K562 (cell line): ENCODE results near the gene IRF6. TPM values are rescaled to one million over a fixed set of nuclear protein-coding genes. Genes with fewer than 3 reads are reported as not detected.
A peak's percentile ranks its signal among the peaks of the same experiment; 100 is the strongest.

Source experiments
- ATAC-seq: fragments of 200-7000 bp; cut with Tn5 transposase; 3 replicates; pipeline ENCODE4 v1.9.1; 2020; ENCODE audit warnings: moderate library complexity
- BruUV-seq: library from RNA; stranded (reverse); fragments of 400-500 nt; replicated peaks from 2 replicates; lab custom pipeline; 2021; lab: Mats Ljungman, UMichigan
- CTCF ChIA-PET: fragments of 300-600 bp; formaldehyde crosslinking; extraction: SDS; loops from one replicate; lab custom pipeline; 2021; ENCODE audit warnings: low intra/inter-chr PET ratio; lab: Yijun Ruan, JAX
- POLR2A ChIA-PET: fragments of 300-600, 350-650 bp; sonication (Branson Sonifier 250); formaldehyde crosslinking; extraction: SDS; loops from one replicate; lab custom pipeline; 2021; ENCODE audit warnings: antibody characterized with exemption, inconsistent platforms; lab: Yijun Ruan, JAX
- DNase-seq, 4 experiments: peaks; one replicate each; pipeline versions ENCODE4 v3.0.0 to v3.0.0-alpha.2; 2011 to 2018; ENCODE audit warnings: low spot score in 3 of 4, mixed read lengths in 3 of 4; ENCODE audit errors: extremely low read depth in 1 of 4
- FAIRE-seq: peaks from 2 replicates; lab custom pipeline; 2011; peaks lifted over from hg19 to GRCh38; lab: Jason Lieb, UNC
- H2AFZ ChIP-seq: 2 replicates; pipeline ENCODE4 v1.6.0; 2011; ENCODE audit warnings: low read depth, low read length, control low read depth, inconsistent platforms
- H3K27ac ChIP-seq: fragments of 200-600 bp; 3 replicates; pipeline ENCODE4 v1.8.0; 2011; ENCODE audit warnings: low read depth, mild to moderate bottlenecking, control low read depth, inconsistent platforms, low read length, moderate library complexity, mixed read lengths; ENCODE audit errors: extremely low read depth
- H3K27me3 ChIP-seq, 2 experiments: fragments of 300-600 bp in 1 of 2; 2 replicates in 1 of 2; 3 replicates in 1 of 2; pipeline versions ENCODE4 v1.6.0 to v1.8.0; 2011; ENCODE audit warnings: inconsistent platforms in 2 of 2, low read length in 2 of 2, mild to moderate bottlenecking in 1 of 2, mixed read lengths in 1 of 2, moderate library complexity in 1 of 2; ENCODE audit not compliant: control insufficient read depth in 2 of 2, insufficient read depth in 2 of 2
- H3K36me3 ChIP-seq: fragments of 300-600 bp; 3 replicates; pipeline ENCODE4 v1.8.0; 2011; ENCODE audit warnings: mild to moderate bottlenecking, low read length, inconsistent platforms; ENCODE audit not compliant: control insufficient read depth, insufficient read depth
- H3K4me1 ChIP-seq, 2 experiments: fragments of 200-600 bp in 1 of 2; replicated peaks in 1 of 2; 2 replicates in 1 of 2; 3 replicates in 1 of 2; pipeline versions ENCODE4 v1.5.1 to v1.8.0; 2011; ENCODE audit warnings: inconsistent platforms in 2 of 2, low read length in 2 of 2, mild to moderate bottlenecking in 1 of 2, mixed read lengths in 1 of 2, moderate library complexity in 1 of 2; ENCODE audit not compliant: control insufficient read depth in 2 of 2, insufficient read depth in 2 of 2
- H3K4me2 ChIP-seq: 2 replicates; pipeline ENCODE4 v1.6.1; 2011; ENCODE audit warnings: low read length, control low read depth, inconsistent platforms, mixed read lengths; ENCODE audit not compliant: insufficient read depth
- H3K4me3 ChIP-seq: fragments of 200-600 bp; sonication (generic), shearing (Covaris generic); 2 replicates; pipeline ENCODE4 v1.5.1; 2016; ENCODE audit warnings: control low read depth, inconsistent platforms
- H3K79me2 ChIP-seq: fragments of 200-600 bp; 3 replicates; pipeline ENCODE4 v1.8.0; 2011; ENCODE audit warnings: low read length, inconsistent platforms; ENCODE audit not compliant: control insufficient read depth, insufficient read depth
- H3K9ac ChIP-seq, 2 experiments: 2 replicates each; pipeline versions ENCODE4 v1.6.0 to v1.6.1; 2011; ENCODE audit warnings: low read depth in 2 of 2, low read length in 2 of 2, control low read depth in 1 of 2, inconsistent platforms in 1 of 2, mild to moderate bottlenecking in 1 of 2, mixed read lengths in 1 of 2; ENCODE audit not compliant: insufficient read depth in 1 of 2
- H3K9me1 ChIP-seq: one replicate; pipeline ENCODE4 v1.6.0; 2011; ENCODE audit warnings: inconsistent platforms, mild to moderate bottlenecking, low read length, moderate library complexity; ENCODE audit not compliant: control insufficient read depth, insufficient read depth
- H3K9me3 ChIP-seq: replicated peaks from 2 replicates; pipeline ENCODE4 v1.5.1; 2011; ENCODE audit warnings: low read depth, low read length, inconsistent platforms; ENCODE audit not compliant: control insufficient read depth, insufficient read depth
- H4K20me1 ChIP-seq: replicated peaks from 2 replicates; pipeline ENCODE4 v1.6.1; 2011; ENCODE audit warnings: low read length, inconsistent platforms, mixed read lengths; ENCODE audit not compliant: control insufficient read depth, insufficient read depth
- CBX8 ChIP-seq: fragments of 200-600 bp; sonication (generic); IDR thresholded peaks from 2 replicates; pipeline ENCODE4 v1.6.1; 2012; ENCODE audit warnings: borderline replicate concordance, mixed run types, low read depth, mild to moderate bottlenecking, moderate library complexity, mixed read lengths, low read length, control low read depth, inconsistent platforms; ENCODE audit not compliant: poor library complexity, severe bottlenecking; ENCODE audit errors: extremely low read depth
- ELF2 ChIP-seq: fragments of 250-450 bp; sonication (Bioruptor Pico); IDR thresholded peaks from 2 replicates; pipeline ENCODE4 v1.5.0; 2021; ENCODE audit warnings: mild to moderate bottlenecking
- MAFG ChIP-seq: fragments of 450-650 bp; conservative IDR thresholded peaks from 2 replicates; pipeline ENCODE4 v1.6.1; 2016; ENCODE audit warnings: missing genetic modification characterization, missing compliant biosample characterization
- PRDM10 ChIP-seq: fragments of 450-650 bp; IDR thresholded peaks from 2 replicates; pipeline ENCODE4 v1.6.1; 2018; ENCODE audit not compliant: partially characterized antibody
- RNF2 ChIP-seq: sonication (generic); IDR thresholded peaks from 2 replicates; pipeline ENCODE4 v1.6.1; 2016
- USF2 ChIP-seq: sonication (generic); formaldehyde crosslinking; IDR thresholded peaks from 2 replicates; pipeline ENCODE4 v1.5.0; 2020; ENCODE audit warnings: missing genetic modification reagents
- WHSC1 ChIP-seq: IDR thresholded peaks from one replicate; pipeline ENCODE4 v1.6.1; 2012; ENCODE audit warnings: low read length, control low read depth, inconsistent platforms
- ZBTB12 ChIP-seq: fragments of 250-450 bp; sonication (Bioruptor Pico); IDR thresholded peaks from 2 replicates; pipeline ENCODE4 v1.4.0; 2020
- ZBTB17 ChIP-seq: fragments of 450-650 bp; formaldehyde crosslinking; IDR thresholded peaks from 2 replicates; pipeline ENCODE4 v1.4.0; 2020; ENCODE audit warnings: mild to moderate bottlenecking
- WGBS: fragments of 100-300 bp; shearing (Covaris generic); methylation state at CpG from one replicate; pipeline ENCODE4 v1.1.6; 2016; ENCODE audit warnings: low coverage, mixed read lengths; ENCODE audit not compliant: insufficient coverage; ENCODE audit errors: missing lambda C conversion rate; 5-methylcytosine and 5-hydroxymethylcytosine counted together
- in situ Hi-C: fragments of 300-500 bp; cut with MboI; formaldehyde crosslinking; loops from 4 replicates; pipeline ENCODE4 v1.15.0; 2018; ENCODE audit warnings: inconsistent platforms, mixed read lengths
- intact Hi-C: fragments of 100-400 bp; cut with micrococcal nuclease; formaldehyde crosslinking; loops from 2 replicates; pipeline ENCODE4 v1.14.2; 2022
- polyA plus RNA-seq, 8 experiments: library from polyadenylated mRNA; depleted of rRNA in 4 of 8; stranded (reverse) in 5 of 8; unstranded in 3 of 8; fragments of >200 nt; fragmentation: Nextera tagmentation in 2 of 8; fragmentation: Illumina TruSeq in 1 of 8; extraction: Ambion mirVana in 2 of 8; extraction: Trizol in 1 of 8; gene quantifications; 2 replicates each; pipeline versions ENCODE4 v1.2.1 to v1.2.3, GENCODE V29; 2011 to 2014; ENCODE audit warnings: inconsistent platforms in 1 of 8, missing spikeins in 1 of 8
- total RNA-seq, 7 experiments: library from RNA; depleted of rRNA in 6 of 7; stranded (reverse); fragments of >200 nt in 6 of 7; fragmentation: Illumina TruSeq in 2 of 7; extraction: Trizol in 2 of 7; gene quantifications; 2 replicates each; pipeline versions ENCODE4 v1.2.1 to v1.2.3, GENCODE V29; 2011 to 2021; ENCODE audit warnings: low replicate concordance in 1 of 7

IRF6 gene
- total and polyA plus RNA-seq, 9 of the 15 experiments (the other 6 are each of a cell fraction or from before 2014, with no cell fraction given), result 0.03 to 0.65 (median 0.17) TPM

- BruUV-seq, result no TSS peak
- ATAC-seq, result no peak; the same call in 2 of the 3 replicates
These were observed 63.4 kb downstream of the IRF6 start for GRCh38 chr1:209742409-209743144.

More at GRCh38 chr1:209742409-209743144, 63.4 kb downstream of the IRF6 start:
- no peak for DNase-seq
- Histone ChIP-seq H4K20me1 (no peaks in the 10 kb centered on the region), H3K9me3 (no peaks in the 10 kb centered on the region), H3K79me2 (no peaks in the 10 kb centered on the region), H3K36me3 (no peaks in the 10 kb centered on the region), H3K27ac (no peak overlapping the region), H3K9ac (no peak overlapping the region), H3K9me1 (no peaks in the 10 kb centered on the region), H3K27me3 (peaks cover 10 to 28% of the 10 kb centered on the region in 2 experiments), H3K4me1 (peaks cover 3 to 5% of the 10 kb centered on the region in 2 experiments; a peak in 4 of 5 replicates), H2AFZ (no peak overlapping the region), H3K4me3 (no peak overlapping the region), H3K4me2 (no peak overlapping the region)
- 0% methylated on average over 8 of the region's 8 CpGs for WGBS
- ChIA-PET CTCF (interaction anchor here (0.6 to 1.1 kb wide), 2 partner anchors 67 to 166 kb away, joined by 3 read pairs; partner anchors contain the start of gene G0S2), POLR2A (interaction anchor here (1.1 kb wide), 1 partner anchor 173 kb away, joined by 4 read pairs; no protein-coding TSS in a partner anchor)
- TF ChIP-seq ELF2 (CRISPR knock-in tag), result no peak
- TF ChIP-seq USF2 (CRISPR knock-in tag), result no peak
- peak; percentile 80 for TF ChIP-seq CBX8
- TF ChIP-seq PRDM10, result peak; percentile 25
- peak; percentile 23; the same call in 1 of the 2 replicates for TF ChIP-seq RNF2
- TF ChIP-seq MAFG (tag), result peak; percentile 63
- no peak for TF ChIP-seq ZBTB12 (CRISPR knock-in tag)
- TF ChIP-seq WHSC1, result no peak
- TF ChIP-seq ZBTB17 (CRISPR knock-in tag), result peak; percentile 93
- intact Hi-C loops (loop anchor here (10.0 kb wide), 1 partner anchor 138 kb away; no protein-coding TSS in a partner anchor), in situ Hi-C loops (no loop called here)
- FAIRE-seq, result no peak
